OCI-M1 (cell line): ENCODE measurements around the gene WDR18.

ENCODE experiments used
- DNase-seq: peaks from one replicate; lab custom pipeline; 2025; lab: John Stamatoyannopoulos, UW

The WDR18 gene

GRCh38 chr19:1008268-1009040 is 24.3 kb downstream of the WDR18 start:
- no peak for DNase-seq

GRCh38 chr19:1009041-1009980 is 25.2 kb downstream of the WDR18 start:
- no peak for DNase-seq

- DNase-seq = no peak
Measured at GRCh38 chr19:1009981-1010538, 25.9 kb downstream of the WDR18 start.

- DNase-seq = no peak
Measured at GRCh38 chr19:1010586-1011510, 26.7 kb downstream of the WDR18 start.

- DNase-seq = no peak
Measured at GRCh38 chr19:1011831-1012333, 27.7 kb downstream of the WDR18 start.

GRCh38 chr19:1012334-1012733 is 28.2 kb downstream of the WDR18 start:
- no peak for DNase-seq

- no peak for DNase-seq
Measured at GRCh38 chr19:1013218-1013617, 29.1 kb downstream of the WDR18 start.

GRCh38 chr19:1014161-1015060 is 30.3 kb downstream of the WDR18 start:
- DNase-seq = no peak

- DNase-seq = no peak
Measured at GRCh38 chr19:1015061-1015781, 31.1 kb downstream of the WDR18 start.

- no peak for DNase-seq
Measured at GRCh38 chr19:1015782-1016646, 31.9 kb downstream of the WDR18 start.

- no peak for DNase-seq
Measured at GRCh38 chr19:1016647-1017114, 32.5 kb downstream of the WDR18 start.

GRCh38 chr19:1017115-1017905 is 33.2 kb downstream of the WDR18 start:
- DNase-seq = no peak

- DNase-seq = no peak
Measured at GRCh38 chr19:1017906-1018305, 33.8 kb downstream of the WDR18 start.

- peak; percentile 12 for DNase-seq
Measured at GRCh38 chr19:1018393-1018792, 34.2 kb downstream of the WDR18 start.

- no peak for DNase-seq
Measured at GRCh38 chr19:1018932-1019615, 34.9 kb downstream of the WDR18 start.

- DNase-seq = no peak
Measured at GRCh38 chr19:1019616-1019961, 35.4 kb downstream of the WDR18 start.
